Limb (tissue), 2 donors: ENCODE data around the gene FBXW12.

ENCODE experiments used
- DNase-seq, 2 donors: peaks; one replicate each; pipeline ENCODE4 v3.0.0-alpha.2; 2016; ENCODE audit errors: extremely low spot score in 2 of 2

The FBXW12 gene

DNA sequence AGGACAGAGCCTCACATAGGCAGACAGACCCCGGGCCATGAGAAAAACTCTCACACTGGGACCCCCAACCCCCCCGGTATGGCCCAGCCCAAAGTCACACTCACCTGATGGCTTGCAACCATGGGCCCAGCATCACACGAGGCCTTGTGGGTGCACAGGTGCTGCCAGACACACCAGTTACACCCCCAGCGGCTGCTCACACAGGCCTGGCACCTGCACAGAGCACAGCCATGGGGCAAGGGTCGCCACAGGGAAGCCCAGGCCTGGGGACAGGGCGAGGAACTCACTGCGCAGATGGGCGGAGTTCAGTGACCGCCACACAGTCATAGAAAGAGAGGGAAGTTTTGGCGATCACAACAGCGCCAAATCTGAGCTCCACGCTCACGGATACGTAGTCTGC is 48.5 kb downstream of the FBXW12 start:
- no peak for DNase-seq

DNA sequence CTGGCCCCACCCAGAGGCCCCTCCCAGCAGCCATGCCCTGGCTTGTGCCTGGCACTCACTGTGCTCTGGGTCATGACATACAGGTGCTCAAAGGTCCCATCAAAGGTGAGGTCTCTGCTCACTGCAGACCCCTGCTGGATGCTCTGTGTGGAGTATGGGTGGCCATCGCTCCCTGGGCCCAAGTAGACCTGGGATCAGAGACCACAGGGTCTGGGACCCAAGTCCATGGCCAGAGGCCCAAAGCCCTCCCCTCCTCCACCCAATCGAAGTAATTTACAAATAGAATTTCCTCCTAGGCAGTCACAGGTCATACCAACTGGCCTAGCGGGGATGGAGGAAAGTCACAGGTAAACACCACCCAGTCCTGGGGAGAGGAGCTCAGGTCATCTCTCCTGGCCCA is 50.3 kb downstream of the FBXW12 start:
- no peak for DNase-seq

DNA sequence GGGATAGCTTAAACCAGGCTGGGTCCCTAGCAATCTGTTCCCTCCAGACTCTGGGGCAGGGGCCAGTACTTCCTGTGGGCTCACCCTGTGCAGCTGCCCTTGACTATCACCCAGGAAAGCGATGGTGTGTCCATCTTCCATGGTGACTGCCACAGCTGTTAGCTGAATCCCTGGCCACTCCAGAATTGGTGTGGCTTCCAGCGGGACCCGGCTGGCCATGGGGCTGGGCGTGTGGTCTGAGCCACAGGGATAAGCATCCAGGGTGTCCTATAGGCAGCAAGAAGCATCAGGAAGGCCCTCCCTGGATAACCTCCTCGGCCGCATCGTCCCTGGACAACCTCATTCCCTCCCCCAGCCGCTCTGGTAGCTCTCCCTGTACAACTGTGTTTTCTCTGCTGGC is 50.7 kb downstream of the FBXW12 start:
- no peak for DNase-seq

DNA sequence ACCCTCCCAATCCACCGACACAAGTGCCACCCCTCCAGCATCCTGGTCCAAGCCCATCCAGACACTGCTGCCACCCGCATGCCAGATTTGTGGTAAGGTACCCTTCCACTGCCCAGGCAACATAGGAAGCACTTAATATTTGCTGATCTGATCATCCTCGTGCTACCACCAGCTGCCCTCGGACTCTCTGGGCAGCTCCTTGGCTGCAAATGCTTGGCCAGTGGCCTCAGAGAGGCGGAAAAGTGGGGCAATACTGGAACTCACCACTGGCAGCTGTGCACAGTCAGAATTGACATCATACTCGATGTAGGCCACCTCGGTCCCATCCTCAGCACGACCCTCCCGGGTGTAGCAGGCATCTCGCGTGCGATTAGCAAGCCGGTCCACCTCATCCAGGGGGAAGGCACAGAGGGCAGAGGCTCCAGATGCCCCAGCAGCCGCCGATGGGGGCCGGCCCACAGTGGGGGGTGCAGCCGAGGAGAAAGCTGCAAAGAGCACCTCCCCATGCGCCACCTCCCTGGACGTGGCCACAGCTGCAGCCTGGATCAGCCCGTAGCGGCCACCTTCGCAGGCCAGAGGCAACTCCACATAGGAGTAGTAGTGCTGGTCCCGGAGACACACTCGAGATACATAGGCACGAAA is 51.3 kb downstream of the FBXW12 start:
- no peak for DNase-seq

DNA sequence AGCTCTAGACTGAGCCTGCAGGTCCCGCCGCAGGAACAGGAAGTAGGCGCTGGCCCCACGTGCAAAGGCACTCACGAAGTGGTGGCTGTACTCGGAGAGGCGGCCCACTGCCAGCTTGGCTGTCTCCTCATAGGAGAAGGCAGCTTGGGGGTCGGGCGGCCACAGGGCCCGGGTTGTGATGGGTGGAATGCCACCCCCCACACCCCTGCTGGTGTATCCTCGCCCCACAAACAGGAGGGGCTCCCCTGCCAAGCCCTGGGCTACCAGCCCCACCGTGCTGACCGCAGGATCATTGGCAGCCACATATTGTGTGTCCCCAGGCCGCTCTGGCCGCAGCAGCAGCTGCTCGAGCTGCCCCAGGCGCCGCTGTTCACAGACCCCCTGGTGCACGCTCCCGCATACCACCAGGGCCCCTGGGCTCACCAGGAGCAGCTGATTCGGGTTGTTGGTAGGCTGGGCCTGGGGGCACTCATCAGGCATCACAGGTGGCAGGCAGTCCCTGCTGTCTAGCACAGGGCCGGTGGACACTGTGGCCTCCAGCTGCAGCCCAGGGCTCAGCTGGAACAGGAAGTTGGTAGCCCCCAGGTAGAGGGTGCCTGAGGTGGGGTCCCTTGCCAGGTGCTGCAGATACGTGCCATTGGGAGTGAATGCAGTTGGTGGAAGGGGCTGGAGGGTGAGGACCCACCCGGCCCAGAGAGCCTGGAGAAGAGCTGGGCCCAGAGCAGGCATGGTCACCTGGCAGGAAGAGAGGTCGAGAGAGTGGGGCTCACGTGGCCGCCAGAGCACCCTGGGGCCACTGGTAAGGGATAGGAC is 52.1 kb downstream of the FBXW12 start:
- DNase-seq, result no peak

DNA sequence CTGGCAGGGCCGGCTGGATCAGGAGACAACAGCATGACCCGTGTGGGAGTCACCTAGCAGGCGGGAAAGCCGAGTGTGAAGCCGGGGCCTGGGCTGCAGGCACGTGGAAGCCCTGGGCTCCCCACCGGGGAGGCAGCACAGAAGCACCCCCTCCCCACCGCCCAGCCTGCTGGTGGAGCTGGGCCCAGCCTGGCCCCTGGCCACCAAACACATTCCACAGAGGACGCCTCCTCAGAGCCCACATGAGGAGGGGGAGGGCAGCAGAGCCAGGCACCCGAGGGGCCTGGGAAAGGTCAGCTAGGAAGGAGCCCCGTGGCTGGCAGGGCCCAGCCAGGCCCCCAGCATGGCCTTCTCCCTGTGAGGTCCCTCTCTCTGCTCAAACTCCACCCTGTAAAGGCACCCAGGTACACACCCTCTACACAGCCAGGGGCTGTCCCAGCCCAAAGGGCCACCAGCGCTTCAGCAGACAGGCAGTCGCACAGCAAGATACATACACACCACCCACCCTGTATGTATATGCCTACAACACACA is 53.3 kb downstream of the FBXW12 start:
- DNase-seq, result peak in 1 of 2 donors; percentile 62

DNA sequence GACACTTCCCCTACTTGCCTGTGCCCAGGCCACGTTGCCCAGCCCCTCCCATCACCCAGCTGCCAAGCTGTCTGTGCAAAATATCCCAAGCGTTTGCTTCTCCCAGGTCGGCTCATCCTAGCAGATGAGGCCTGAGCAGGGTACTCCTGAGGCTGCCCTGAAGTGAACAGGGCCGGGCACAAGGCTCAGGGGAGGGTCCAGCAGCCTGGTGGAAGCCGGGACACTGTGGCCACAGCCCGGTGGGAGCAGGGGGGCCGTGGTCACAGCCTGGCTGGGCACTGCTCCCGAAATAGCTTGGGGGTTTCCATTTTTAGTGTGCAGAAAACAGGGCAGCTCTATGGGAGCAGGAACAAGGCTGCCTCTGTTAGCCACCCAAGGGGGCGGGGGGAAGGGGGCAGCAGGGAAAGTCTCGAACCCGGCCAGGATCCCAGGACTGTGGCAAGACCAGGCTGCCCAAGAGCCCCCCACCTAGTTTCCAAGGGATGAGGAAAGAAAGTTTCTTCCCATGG is 54.4 kb downstream of the FBXW12 start:
- DNase-seq, result peak; percentile 30 to 63

DNA sequence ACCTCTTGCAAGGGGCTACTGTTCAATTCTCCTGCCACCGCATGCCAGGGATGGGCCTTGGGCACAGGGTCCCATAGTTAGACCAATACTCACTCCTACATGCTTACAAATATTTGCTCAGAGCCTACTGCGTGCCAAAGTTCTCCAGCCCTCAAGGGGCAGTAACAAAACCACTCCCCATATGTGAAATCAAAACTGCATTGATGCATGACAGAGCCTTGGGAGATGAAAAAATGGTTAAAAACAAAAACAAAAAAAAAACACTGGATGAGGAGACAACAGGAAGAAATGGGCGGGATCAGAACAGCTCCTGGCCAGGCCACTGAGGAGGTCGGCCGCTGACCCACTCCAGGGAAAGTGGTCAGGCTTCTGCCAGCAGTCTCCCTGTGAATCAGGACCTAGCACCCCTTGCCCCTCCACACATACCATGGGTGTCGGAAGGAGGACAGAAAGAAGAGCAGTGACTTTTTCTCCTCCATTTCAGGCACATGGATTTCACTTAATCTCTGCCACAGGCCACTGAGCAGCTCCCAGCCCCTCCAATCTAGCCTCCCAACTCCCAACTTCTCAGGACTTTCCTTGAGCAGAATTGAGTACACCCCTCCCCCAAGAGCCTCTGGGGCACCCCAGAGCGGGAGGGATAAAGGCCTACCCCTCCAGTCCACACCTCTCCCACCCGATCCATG is 55.1 kb downstream of the FBXW12 start:
- no peak for DNase-seq

DNA sequence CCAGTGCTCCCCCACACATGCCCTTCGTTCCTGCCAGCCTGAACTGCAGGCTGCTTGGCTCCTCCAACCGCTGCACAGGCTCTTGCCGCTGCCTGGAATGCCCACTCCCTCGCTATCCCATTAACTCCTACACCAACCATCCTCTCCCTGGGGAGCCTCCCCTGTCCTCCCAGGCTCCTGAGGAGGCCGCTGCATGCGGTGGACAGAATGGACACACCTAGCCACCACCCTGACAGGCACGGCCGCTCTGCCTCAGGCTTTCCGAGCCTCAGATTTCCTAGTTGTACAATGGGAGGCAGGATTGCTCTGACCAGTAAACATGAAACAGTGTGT is 55.6 kb downstream of the FBXW12 start:
- DNase-seq, result no peak

DNA sequence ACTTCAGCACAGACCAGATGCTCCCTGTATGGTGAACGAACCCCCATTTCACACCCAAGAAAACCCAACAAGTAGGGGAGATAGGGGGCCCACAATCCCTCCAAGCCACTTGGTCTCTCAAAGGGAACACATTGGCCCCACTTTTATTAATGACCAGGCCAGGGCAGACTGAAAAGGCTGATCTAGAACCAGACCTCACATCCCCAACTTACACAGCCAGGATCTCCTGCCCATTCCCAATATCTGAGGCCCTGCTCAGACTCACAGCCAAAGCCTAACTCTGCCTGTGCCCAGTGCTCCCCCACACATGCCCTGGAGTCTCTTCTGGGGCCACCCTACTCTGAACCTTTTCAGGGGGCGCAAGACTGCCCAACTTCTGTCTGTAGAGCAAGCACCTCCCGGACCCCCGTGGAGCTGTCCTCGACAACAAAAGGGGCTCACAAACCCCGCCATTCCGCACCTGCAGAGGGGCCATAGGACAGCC is 56.1 kb downstream of the FBXW12 start:
- peak in 1 of 2 donors; percentile 44 for DNase-seq

DNA sequence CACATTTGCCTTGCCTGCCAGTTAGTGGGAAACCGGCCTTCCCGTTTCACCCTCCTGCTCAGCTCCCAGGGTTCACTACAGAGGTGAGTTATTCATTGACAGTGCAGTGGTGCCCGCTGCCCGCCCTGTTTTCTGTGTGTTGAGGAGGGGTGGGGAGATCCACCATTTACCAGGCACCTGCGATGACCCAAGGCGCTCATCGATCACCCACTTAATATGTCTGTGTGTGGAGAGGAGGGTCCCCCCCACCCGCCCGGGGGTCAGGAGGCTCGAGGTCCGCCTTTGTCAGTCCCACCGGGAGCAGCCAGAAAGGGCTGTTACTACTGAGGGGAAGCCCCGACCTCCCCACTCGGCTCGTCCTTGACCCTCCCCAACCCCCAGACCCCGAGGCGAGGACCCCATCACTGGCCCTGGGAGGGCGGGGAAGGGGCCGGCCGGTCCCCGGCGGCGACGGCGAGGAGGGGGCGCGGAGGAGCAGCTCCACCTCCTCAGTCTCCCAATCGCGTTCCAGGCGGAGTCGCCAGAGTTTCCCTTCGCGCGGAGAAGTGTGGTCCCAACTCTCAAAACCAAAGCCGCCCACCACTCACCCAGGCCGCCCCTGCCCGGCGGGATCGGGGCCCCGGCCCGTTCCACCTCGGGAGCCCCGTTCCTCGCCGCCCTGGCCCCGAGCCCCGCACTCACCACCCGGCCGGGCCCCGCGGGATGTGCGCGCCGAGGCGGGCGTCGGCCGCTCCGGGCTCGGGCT is 56.7 kb downstream of the FBXW12 start:
- peak; percentile 55 to 84 for DNase-seq

DNA sequence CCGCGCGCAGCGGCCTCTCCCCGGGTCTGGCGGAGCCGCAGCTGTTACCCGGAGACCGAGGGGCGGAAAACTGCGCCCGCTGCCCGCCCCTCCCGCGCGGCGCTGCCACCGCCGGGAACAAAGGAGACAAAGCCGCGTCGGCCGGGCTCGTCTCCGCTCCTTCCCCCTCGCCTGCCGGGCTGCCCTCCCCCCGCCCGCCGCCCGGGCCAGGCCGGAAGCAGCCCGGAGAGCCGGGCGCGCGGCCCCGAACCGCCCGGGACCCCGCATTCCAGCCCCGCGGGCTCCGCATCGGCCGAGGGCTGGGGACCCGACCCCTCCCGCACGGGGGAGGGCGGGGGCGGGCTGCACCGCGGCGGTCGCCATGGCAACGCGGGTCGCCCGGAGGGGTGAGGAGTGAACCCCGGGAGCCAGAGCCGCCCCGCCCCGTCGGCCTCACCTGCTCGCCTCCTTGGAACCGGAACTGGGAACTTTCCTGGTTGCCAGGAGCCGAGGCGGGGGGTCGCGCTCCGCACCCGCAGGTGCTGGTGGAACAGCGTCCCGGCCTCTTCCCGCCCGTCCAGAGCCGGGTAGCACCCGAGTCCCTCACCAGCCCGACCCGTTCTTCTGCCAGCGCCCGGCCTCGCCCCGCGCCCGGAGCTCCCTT is 57.4 kb downstream of the FBXW12 start:
- DNase-seq, result peak; percentile 15 to 84

DNA sequence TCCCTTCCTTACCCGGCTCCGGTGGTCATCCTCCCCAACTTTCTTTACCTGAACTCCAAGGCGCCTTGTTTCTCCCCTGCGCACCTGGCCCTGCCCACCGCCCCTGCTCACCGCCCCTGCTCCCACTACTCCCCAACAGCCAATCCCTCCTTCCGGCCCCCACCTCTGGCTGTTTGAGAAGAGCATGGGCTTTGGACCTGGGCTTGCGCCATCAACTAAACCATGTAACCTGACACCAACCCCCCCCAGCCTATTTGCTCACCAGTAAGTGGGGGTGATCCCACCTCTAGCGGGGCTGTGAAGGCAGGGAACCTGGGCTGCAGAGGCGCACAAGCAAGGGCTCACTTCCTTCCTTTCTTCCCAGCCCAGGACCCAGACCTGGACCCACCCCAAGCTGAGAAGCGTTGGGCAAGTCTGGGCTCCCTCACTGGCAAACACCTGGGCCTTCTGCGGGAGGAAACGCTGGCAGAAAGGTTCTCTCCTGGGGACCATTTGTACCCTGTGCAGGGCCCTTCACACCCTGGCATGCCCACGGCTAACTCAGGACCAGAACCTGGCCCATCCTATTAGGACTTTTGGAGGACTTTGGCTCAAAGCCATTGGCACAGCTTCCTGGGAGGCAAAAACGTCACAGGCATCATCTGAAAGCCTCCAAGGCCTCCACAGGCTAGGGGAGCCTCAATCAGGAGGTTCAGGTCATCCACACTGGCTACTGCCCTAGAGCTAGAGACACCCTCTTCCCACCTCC is 58.1 kb downstream of the FBXW12 start, which contains the start of gene PLXNB1:
Gene PLXNB1, minus strand, starts transcription at position 127 of the 748 bp plus-strand sequence. CDS start 5,475 bp downstream, outside the sequence.
- peak; percentile 29 to 83 for DNase-seq

DNA sequence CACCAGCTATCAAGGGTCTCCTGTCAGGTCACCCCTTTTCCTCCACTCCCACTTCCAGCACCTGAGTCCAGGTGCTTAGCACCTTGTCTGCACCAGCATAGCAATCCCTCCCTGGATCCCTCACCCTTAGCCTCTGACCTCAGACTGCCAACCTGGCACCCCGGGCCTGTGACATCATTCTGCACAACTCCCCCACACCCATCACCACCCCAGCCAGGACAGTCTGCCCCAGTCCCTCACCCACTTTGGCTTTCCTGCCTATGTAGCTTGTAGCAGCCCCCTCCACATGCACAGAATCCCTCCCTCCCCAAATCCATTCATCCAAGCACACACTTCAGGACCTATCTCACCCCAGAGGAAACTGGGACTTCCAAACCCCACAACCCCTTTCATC is 58.7 kb downstream of the FBXW12 start:
- DNase-seq, result no peak

DNA sequence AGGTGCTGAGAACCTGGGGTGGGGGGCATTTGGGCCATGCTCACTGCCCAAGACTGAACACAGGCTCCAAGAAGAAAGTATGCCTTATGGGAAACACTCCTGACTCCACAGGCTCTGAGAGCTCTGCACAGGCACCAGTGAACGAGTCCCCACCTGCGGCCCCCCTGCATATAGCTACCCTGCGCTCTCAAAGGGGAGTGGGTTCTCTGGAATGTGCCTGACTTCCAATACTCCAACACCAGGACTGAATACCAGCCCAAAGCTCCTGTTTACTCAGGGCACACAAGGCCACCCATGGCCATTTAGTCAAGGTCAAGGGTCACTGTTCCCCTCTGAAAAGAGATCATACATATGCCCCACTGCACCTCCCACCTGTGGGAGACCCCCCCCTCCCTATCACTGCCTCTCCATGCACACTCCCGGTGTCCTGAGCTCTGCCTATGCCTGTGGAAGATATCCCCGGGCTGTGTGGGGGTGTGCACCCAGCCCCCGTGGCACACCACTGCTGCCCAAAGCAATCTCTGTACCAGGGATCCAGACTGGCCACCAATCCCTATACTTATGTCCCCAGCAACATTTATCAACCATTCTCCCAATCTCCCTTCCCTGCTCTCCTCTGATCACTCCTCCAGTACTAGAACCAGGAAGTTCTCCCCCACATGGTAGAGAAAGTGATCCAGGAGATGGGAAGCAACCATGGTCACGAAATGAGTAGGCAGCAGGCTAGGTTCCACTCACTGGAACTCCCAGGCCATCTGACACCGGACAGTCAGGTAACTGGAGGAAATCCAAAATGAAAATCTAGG is 59.4 kb downstream of the FBXW12 start:
- DNase-seq, result no peak

DNA sequence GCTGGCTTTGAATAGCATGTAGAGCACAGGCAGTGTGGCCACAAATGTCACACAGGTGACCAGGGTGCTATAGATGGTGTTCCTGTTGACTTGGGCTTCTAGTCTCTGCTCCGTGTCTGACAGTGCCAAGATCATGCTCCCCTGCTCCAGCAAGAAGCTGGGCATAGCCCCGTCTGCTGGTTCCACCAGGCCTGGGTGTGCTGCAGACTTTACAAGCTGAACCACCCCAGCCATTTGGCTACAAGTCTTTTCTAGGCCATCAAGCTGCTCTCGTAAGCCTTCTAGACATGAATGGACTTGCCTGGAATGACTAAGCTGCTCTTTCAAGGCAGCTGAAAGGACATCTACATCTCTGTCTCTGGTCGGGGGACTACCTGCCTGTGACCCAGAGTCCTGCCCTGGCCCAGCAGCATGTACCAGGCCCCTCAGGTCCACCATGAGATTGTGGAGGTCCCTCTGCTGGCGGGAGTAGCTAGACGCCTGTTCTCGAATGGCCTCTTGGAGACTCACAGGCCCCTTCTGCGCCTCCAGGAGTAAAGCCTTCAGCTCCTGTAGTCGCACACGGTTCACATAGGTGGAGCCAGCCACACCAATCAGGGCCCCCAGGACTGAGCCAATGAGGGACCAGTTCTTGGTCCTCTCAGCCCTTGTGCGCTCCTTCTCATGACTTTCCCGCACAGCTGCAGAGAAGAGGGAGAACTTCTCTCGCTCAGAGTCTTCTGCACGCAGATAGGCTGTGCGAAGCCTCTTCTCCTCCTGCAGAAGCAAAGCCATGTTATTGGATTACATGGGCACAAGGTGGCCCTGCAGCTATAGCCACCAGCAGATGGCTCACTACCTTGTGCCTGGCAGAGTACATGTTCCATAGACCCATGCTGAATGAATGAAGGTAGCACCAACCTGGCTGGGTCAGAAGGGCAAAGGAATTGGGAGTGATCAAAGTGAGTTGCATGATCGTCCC is 60.7 kb downstream of the FBXW12 start:
- DNase-seq, result peak in 1 of 2 donors; percentile 29

DNA sequence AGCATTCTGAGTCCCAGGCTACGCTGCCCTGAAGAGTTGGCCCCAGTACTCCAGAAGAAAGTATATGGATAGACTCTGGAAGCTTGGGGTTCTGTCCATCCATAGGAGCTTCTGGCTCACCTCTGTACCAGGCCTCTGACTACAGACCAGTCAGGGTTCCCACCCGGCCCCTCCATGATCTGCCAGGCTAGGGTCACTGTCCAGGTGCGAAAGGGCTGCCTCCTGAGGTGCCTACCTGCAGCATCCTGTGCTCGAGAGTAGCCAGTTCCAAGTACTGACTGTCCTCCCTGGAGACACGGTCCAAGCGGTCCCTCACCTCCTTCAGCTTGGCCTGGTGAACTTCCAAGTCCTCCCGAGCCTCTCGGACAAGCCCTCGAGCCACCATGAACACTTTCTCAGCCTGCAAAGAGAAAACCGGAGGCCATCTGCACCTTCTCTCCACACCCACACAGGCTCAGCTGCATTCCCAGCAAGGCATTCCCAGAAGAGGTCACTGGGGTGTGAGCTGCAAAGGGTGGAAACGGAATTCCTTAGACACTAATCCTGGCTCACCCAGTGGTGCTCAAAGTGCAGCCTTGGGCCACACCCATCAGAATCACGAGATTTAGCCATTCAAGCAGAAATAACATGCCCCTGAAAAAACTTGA is 61.6 kb downstream of the FBXW12 start:
- peak in 1 of 2 donors; percentile 27 for DNase-seq
